ENCODE measurements around the gene BRCA1.
"Not testable (repeated sequence)": the region's sequence is repeated elsewhere in the genome, so short reads cannot be mapped to it uniquely, and the experiment has no call there.

The BRCA1 gene

DNA sequence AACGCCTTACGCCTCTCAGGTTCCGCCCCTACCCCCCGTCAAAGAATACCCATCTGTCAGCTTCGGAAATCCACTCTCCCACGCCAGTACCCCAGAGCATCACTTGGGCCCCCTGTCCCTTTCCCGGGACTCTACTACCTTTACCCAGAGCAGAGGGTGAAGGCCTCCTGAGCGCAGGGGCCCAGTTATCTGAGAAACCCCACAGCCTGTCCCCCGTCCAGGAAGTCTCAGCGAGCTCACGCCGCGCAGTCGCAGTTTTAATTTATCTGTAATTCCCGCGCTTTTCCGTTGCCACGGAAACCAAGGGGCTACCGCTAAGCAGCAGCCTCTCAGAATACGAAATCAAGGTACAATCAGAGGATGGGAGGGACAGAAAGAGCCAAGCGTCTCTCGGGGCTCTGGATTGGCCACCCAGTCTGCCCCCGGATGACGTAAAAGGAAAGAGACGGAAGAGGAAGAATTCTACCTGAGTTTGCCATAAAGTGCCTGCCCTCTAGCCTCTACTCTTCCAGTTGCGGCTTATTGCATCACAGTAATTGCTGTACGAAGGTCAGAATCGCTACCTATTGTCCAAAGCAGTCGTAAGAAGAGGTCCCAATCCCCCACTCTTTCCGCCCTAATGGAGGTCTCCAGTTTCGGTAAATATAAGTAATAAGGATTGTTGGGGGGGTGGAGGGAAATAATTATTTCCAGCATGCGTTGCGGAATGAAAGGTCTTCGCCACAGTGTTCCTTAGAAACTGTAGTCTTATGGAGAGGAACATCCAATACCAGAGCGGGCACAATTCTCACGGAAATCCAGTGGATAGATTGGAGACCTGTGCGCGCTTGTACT is at the start of gene BRCA1:
Gene BRCA1, minus strand, starts transcription at position 232 of the 834 bp plus-strand sequence. CDS start 1,268 bp downstream, outside the sequence.
- peak; percentile 73 to 98 (median 87) for DNase-seq
- intact Hi-C loops (cut with DNase I), result loop anchor here (5.0 kb wide), 1 partner anchor 47 kb away; the partner anchor contains the start of gene NBR1

DNA sequence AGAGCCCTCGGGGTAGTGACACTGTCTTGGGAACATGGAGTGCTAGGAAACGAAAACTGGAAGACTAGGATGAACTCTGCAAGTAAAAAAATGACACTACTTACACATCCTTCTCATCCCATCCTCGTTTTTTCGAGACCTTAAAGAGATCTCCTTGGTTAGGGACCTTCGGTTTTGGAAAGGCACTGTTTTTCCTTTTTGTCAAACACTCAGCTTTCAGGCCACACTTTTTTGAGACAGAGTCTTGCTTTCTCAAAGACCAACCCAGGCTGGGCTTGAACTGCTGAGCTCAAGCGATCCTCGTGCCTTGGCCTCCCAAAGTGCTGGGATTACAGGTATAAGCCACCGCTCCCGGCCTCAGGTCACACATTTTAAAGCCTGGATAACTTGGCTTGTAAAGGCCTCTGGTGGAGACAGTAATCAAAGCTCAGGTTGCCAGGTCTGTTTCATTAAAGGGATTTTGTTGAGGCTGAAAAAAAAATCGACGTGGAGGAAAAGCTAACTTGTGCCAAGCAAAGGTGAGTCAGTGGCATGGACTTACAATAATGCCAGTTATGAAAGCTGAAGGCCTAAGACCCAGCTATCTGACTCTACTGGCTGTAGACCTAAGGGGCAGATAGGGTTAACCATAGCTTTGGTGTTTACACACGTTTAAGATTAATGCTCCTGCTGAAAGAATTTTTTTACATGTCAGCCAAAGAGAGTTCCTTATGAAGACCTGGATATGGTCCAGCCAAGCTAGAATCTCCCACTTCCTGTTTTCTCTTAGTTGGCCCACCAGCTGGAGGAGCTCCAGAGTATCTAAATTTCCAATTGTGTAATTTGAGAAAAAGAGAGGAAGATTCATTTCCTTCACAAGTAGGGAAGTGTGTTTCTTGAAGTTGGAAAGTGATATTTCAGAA is 46.7 kb upstream of the BRCA1 start:
- peak in 1 of 10 donors; percentile 18 for DNase-seq
- intact Hi-C loops (cut with DNase I), result loop anchor here (2.0 to 5.0 kb wide), 2 partner anchors 45 to 149 kb away; partner anchors contain the start of genes BRCA1 and VAT1

DNA sequence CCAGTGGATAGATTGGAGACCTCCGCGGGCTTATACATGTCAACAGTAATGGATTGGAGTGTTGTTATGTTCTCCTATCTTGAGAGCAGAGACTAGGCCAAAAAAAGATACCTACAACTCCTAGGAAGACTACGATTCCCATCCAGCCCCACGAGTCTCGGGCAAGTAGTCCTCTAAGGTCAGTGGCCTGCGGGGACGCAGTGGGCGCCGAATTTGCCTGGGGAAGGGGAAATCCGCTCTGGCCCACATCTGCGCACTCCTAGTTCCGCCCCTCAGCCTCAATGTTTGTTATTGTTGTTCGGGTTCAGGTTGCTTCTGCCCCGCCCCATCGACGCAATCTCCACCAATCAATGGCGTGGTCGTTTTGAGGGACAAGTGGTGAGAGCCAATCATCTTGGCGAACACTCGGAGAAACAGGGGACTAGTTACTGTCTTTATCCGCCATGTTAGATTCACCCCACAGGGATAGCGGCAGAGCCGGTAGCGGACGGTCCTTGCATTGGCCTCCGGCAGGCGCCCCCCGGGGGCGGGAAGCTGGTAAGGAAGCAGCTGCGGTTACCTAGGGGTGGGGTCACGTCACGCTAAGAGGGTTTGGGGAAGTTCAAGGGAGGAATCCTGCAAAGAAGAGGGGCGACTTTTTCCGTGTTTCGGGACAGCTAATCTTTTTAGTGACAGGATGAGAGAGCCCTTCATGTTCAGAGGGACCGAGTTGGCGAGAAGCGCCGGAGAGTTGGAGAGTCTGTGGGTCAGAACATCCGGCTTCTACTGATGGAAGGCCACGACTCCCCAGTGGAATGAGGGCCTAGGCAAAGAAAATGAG is 45.8 kb upstream of the BRCA1 start, which contains the start of gene NBR1:
Gene NBR1, plus strand, starts transcription at position 449 of the 820 bp plus-strand sequence. CDS start 4,586 bp downstream, outside the sequence.
- peak; percentile 92 to 99 (median 96) for DNase-seq
- intact Hi-C loops (cut with DNase I), result loop anchor here (2.0 to 5.0 kb wide), 2 partner anchors 44 to 148 kb away; partner anchors contain the start of genes BRCA1 and VAT1

DNA sequence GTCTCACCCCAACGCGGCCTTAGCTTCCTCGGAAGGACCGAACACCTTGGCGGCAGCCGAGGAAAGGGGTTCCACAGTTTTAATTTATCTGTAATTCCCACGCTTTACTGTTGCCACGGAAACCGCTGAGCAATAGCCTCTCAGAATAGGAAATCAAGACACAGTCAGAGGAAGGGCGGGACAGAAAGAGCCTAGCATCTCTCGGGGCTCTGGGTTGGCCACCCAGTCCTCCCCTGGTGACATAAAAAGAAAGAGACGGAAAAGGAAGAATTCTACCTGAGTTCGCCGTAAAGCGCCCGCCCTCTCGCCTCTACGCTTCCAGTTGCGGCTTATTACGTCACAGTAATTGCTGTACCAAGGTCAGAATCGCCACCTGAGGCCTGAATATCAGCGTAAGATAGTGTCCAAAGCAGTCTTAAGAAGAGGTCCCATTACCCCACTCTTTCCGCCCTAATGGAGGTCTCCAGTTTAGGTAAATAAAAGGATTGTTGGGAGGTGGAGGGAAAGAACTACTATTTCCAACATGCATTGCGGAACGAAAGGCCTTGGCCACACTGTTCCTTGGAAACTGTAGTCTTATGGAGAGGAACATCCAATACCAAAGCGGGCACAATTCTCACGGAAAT is 45.1 kb upstream of the BRCA1 start:
- DNase-seq, result peak; percentile 67 to 97 (median 83)
- intact Hi-C loops (cut with DNase I), result loop anchor here (2.0 to 5.0 kb wide), 2 partner anchors 43 to 147 kb away; partner anchors contain the start of genes BRCA1 and VAT1

GRCh38 chr17:43169561-43170139 is 44.5 kb upstream of the BRCA1 start:
- peak in 4 of 10 donors; percentile 10 to 73 (median 33) for DNase-seq
- intact Hi-C loops (cut with DNase I), result loop anchor here (2.0 to 5.0 kb wide), 2 partner anchors 42 to 147 kb away; partner anchors contain the start of genes BRCA1 and VAT1

DNA sequence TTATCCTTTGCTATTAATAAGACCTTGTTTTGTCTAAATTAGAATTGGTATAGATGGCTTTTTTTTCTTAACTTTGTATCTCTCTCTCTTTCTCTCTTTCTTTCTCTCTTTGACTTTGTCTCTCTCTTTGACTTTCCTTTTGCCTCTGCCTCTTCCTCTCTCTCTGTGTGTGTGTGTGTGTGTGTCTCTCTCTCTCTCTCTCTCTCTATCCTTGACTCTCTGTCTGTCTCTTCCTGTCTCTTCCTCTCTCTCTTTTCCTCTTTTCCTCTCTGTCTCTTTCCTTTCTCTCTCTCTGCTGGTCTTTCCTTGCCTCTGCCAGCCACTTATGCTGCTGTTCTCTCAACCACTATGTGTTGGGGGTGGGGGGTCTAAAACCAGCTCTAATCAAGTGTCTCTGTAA is 40.8 kb upstream of the BRCA1 start:
- DNase-seq; intact Hi-C loops (cut with DNase I): not testable (repeated sequence)

GRCh38 chr17:43159957-43160356 is 34.8 kb upstream of the BRCA1 start:
- intact Hi-C loops (cut with DNase I); DNase-seq: not testable (repeated sequence)

GRCh38 chr17:43159232-43159631 is 34.1 kb upstream of the BRCA1 start:
- DNase-seq; intact Hi-C loops (cut with DNase I): not testable (repeated sequence)

DNA sequence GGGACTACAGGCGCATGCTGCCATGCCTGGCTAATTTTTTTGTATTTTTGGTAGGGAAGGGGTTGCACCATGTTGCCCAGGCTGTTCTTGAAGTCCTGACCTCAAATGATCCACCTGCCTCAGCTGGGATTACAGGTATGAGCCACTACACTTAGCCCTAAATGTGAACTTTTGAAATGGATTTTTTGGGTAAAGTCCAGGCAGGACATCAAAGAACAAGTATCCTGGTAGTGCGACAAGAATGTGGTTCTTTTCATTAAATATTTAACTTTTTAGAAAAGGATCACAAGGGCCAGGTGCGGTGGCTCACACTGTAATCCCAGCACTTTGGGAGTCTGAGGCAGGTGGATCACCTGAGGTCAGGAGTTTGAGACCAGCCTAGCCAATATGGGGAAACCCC is 30.5 kb upstream of the BRCA1 start:
- DNase-seq, result no peak
- intact Hi-C loops (cut with DNase I), result no loop called here

- DNase-seq; intact Hi-C loops (cut with DNase I): not testable (repeated sequence)
Measured at GRCh38 chr17:43153197-43153835, 28.2 kb upstream of the BRCA1 start.

GRCh38 chr17:43151880-43152456 is 26.8 kb upstream of the BRCA1 start:
- no peak for DNase-seq
- intact Hi-C loops (cut with DNase I), result no loop called here

- no peak for DNase-seq
- intact Hi-C loops (cut with DNase I), result no loop called here
Measured at GRCh38 chr17:43146649-43147048, 21.5 kb upstream of the BRCA1 start.

DNA sequence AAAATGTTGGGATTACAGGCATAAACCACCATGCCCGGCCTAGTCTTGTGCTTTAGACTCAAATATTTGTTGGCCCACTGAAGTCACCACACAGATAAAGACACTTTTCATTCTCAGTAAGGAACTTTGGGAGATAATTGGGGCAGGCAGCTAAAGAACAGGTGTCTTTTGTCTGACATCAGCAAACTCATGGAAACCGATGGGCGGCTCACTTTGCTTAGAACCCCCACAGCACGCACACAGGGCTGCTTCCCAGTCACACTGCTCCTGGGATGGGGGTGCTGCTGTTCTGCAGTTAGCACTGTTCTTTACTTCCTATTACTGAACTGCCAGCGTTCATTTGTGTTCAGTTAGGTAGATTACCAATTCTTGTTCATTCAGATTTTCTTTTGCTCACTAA is 18.0 kb upstream of the BRCA1 start:
- DNase-seq, result no peak
- intact Hi-C loops (cut with DNase I), result no loop called here

- intact Hi-C loops (cut with DNase I), result no loop called here
- DNase-seq, result no peak
Measured at GRCh38 chr17:43142153-43142552, 17.0 kb upstream of the BRCA1 start.

- no peak for DNase-seq
- intact Hi-C loops (cut with DNase I), result no loop called here
Measured at GRCh38 chr17:43140396-43141332, 15.5 kb upstream of the BRCA1 start.

GRCh38 chr17:43138531-43138930 is 13.4 kb upstream of the BRCA1 start:
- intact Hi-C loops (cut with DNase I); DNase-seq: not testable (repeated sequence)

DNA sequence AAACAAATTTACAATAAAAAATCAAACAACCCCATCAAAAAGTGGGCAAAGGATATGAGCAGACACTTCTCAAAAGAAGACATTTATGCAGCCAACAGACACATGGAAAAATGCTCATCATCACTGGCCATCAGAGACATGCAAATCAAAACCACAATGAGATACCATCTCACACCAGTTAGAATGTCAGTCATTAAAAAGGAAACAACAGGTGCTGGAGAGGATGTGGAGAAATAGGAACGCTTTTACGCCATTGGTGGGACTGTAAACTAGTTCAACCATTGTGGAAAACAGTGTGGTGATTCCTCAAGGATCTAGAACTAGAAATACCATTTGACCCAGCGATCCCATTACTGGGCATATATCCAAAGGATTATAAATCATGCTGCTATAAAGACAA is 11.4 kb upstream of the BRCA1 start:
- intact Hi-C loops (cut with DNase I); DNase-seq: not testable (repeated sequence)

Data from posterior cingulate gyrus (tissue), 11 donors.